Stimulated activated memory B cell treated with anti-CD40 and anti-IgM and Interleukin-4, amounts not matched to agents 10 μg/mL and 1 μg/mL and 100 μg/mL, for 72 hours (primary cell): Measurements from ENCODE around the gene GHITM.
"Not testable (repeated sequence)": the region's sequence is repeated elsewhere in the genome, so short reads cannot be mapped to it uniquely, and the experiment has no call there.

ENCODE experiments used
- ATAC-seq: fragments of 150-1000 bp; cut with Tn5 transposase; 2 replicates; pipeline ENCODE4 v1.10.0; 2021
- H3K27ac Mint-ChIP-seq: one replicate; pipeline ENCODE4 v1.8.0; 2022; ENCODE audit warnings: mild to moderate bottlenecking, mixed read lengths
- H3K27me3 Mint-ChIP-seq: one replicate; pipeline ENCODE4 v1.8.0; 2022; ENCODE audit warnings: mixed read lengths
- H3K36me3 Mint-ChIP-seq: one replicate; pipeline ENCODE4 v1.8.0; 2022; ENCODE audit warnings: mixed read lengths
- H3K4me1 Mint-ChIP-seq: one replicate; pipeline ENCODE4 v1.8.0; 2022; ENCODE audit warnings: mixed read lengths
- H3K4me3 Mint-ChIP-seq: one replicate; pipeline ENCODE4 v1.8.0; 2022; ENCODE audit warnings: mild to moderate bottlenecking, moderate library complexity, mixed read lengths
- H3K9me3 Mint-ChIP-seq: one replicate; pipeline ENCODE4 v1.8.0; 2022; ENCODE audit warnings: mixed read lengths

Gene GHITM

DNA sequence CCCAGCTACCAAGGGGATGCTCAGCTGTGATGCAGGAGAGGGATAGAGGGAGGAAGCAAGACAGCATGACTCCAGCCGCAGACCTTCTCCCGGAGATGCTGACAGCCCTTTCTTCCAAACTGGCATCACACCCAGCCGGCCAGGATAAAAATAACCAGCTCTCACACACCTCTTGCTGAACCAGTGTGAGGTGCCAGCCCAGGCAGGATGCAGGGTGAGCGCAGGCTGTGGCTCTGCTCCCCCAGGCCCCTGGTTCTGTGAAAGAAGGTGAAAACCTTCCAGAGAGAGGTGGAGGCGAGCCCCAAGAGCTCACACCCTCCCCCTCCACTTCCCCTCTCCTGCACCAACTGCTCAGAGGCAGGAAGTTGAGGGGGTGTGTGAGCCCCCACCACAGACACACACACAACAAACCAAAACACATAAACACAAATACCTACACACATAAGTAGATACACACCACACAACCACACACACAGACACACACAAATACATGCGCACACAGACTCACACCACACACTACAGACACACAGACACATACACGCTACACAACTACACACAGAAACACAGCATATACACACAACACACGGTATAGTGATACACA lies 38.3 kb downstream of the GHITM start:
- Mint-ChIP-seq H3K4me3 (no peak overlapping the region), H3K4me1 (peaks cover 13% of the 10 kb centered on the region), H3K9me3 (no peaks in the 10 kb centered on the region), H3K36me3 (no peaks in the 10 kb centered on the region), H3K27me3 (no peaks in the 10 kb centered on the region), H3K27ac (no peak overlapping the region)
- peak; percentile 66 for ATAC-seq

DNA sequence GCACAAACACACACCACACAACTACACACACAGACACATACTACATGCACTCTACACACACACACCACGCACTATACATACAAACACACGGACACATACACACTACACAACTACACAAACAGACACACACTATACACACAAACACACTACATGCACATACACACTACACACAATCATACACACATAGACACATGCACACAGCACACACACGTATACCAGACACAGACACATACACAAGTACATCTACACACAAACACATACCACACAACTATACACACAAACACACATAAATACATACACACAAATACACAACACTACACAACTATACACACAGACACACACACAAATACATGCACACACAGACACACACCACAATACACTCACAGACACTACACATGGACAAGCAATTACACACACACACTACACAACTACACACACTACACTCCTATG lies 38.9 kb downstream of the GHITM start:
- no peak overlapping the region for H3K27ac Mint-ChIP-seq
- ATAC-seq = no peak
- no peaks in the 10 kb centered on the region for H3K36me3 Mint-ChIP-seq
- H3K9me3 Mint-ChIP-seq = no peaks in the 10 kb centered on the region
- H3K4me3 Mint-ChIP-seq = no peak overlapping the region
- no peaks in the 10 kb centered on the region for H3K27me3 Mint-ChIP-seq
- H3K4me1 Mint-ChIP-seq = peaks cover 7% of the 10 kb centered on the region

DNA sequence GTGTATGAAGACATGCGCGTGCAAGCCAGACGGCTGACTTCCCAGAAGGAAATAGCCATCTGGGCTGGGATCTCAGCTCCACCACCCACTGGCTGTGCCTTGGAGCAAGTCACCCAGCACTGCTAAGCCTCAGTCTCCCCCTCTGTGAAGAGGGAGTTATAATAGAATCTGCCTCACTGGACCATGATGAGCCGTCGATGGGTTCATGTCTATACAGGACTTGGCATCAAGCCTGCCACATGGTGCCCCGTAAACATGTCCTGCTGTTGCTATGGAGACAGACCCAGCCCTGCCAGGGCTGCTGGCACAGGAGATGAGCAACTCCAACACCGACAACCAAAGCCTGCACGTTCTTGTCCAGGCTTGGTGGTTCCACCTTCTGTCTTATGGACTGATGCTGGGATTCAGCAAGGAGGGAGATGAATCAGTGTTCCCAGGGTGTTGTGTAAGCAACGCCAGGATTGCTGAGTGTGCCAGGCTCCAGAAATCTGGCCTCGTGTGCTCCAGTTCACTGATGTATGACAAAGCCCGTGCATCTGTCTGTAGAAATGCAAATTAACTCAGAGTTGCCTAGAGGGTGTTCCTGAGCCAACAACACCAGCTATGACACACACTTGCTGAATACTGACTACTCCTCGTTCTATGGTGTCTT lies 39.9 kb downstream of the GHITM start:
- H3K9me3 Mint-ChIP-seq = no peaks in the 10 kb centered on the region
- peak; percentile 91 for ATAC-seq

DNA sequence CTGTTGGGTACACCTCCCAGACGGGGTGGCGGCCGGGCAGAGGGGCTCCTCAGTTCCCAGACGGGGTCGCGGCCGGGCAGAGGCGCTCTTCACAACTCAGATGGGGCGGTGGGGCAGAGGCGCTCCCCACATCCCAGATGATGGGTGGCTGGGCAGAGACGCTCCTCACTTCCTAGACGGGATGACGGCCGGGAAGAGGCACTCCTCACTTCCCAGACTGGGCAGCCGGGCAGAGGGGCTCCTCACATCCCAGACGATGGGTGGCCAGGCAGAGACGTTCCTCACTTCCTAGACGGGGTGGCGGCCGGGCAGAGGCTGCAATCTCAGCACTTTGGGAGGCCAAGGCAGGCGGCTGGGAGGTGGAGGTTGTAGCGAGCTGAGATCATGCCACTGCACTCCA lies 41.1 kb downstream of the GHITM start:
- not testable (repeated sequence) for ATAC-seq, H3K4me3 Mint-ChIP-seq, H3K27ac Mint-ChIP-seq, H3K36me3 Mint-ChIP-seq, H3K27me3 Mint-ChIP-seq, H3K9me3 Mint-ChIP-seq
- peaks cover 13% of the 10 kb centered on the region for H3K4me1 Mint-ChIP-seq

More for the DNA sequence above, 39.9 kb downstream of the GHITM start:
- no peaks in the 10 kb centered on the region for H3K27me3 Mint-ChIP-seq
- no peaks in the 10 kb centered on the region for H3K36me3 Mint-ChIP-seq
- no peak overlapping the region for H3K4me3 Mint-ChIP-seq
- H3K4me1 Mint-ChIP-seq = peaks cover 7% of the 10 kb centered on the region
- H3K27ac Mint-ChIP-seq = no peak overlapping the region

DNA sequence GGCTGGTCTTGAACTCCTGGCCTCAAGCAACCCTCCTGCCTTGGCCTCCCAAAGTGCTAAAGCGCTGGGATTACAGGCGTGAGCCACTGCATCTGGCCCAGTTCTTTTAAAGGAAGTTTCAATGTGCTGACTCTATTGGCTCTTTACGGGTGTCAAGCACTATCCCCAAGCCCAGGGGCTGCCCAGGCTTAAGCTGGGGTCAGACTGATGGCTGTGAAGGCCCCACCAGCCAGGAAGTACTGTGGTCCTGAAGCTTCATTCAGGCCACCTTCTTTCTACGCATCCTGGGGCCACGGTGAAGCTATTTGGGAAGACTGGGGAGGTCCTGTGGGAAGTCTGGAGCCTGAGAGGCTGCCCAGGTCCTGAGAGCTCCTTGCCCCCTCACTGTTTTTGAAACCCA lies 42.3 kb downstream of the GHITM start:
- Mint-ChIP-seq H3K36me3 (no peaks in the 10 kb centered on the region), H3K4me3 (no peak overlapping the region), H3K27me3 (no peaks in the 10 kb centered on the region), H3K9me3 (no peaks in the 10 kb centered on the region), H3K27ac (no peak overlapping the region), H3K4me1 (peaks cover 10% of the 10 kb centered on the region)
- ATAC-seq = no peak

DNA sequence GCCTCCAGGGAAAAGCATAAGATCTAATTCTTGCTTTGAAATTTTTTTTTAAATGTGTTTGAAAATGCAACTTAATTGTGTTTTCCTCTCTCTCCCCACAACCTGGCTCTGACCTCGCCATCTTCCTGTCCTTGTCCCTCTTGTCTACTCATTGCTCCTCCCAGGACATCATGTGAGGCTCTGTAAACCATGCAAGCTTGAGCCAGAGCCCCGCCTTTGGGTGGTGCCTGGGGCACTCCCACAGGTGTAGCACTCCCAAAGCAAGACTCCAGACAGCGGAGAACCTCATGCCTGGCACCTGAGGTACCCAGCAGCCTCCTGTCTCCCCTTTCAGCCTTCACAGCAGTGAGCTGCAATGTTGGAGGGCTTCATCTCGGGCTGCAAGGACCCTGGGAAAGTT lies 45.2 kb downstream of the GHITM start:
- ATAC-seq = no peak
- Mint-ChIP-seq H3K4me3 (no peak overlapping the region), H3K9me3 (no peaks in the 10 kb centered on the region)

DNA sequence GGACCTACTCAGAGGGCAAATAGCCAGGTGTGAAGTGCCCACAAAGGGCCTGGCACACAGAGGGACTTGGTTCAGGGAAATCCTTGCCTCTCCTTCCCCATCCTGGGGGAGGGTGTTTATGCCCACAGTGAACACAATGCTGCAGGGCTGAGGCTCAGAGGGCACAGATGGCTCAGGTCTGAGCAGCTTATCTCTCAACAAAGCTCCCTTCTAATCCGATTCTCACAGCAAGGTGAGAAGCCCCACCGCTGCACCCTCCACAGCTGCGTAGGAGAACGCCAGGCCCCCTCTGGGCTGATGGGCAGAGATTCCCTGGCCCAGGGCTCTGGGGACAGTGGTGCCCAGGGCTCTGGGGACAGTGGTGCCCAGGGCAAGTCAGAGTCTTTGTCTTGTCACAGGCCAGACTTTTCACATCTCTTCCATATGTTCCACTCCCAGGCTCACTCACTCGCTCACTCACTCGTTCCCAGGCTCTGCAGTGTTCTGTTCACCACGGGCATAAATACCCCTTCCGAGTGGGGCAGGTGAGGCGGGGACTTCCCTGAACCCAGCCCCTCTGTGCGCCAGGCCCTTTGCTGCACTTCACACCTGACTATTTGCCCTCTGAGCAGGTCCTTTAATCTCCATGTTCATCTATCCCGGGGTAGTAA lies 46.3 kb downstream of the GHITM start:
- Mint-ChIP-seq H3K4me3 (no peak overlapping the region), H3K4me1 (peaks cover 6% of the 10 kb centered on the region), H3K9me3 (no peaks in the 10 kb centered on the region), H3K27me3 (peaks cover under 1% of the 10 kb centered on the region), H3K36me3 (no peaks in the 10 kb centered on the region), H3K27ac (no peak overlapping the region)
- no peak for ATAC-seq

More for the DNA sequence above, 45.2 kb downstream of the GHITM start:
- Mint-ChIP-seq H3K36me3 (no peaks in the 10 kb centered on the region), H3K4me1 (peaks cover 6% of the 10 kb centered on the region), H3K27me3 (no peaks in the 10 kb centered on the region), H3K27ac (peak overlapping the region; percentile 71)

DNA sequence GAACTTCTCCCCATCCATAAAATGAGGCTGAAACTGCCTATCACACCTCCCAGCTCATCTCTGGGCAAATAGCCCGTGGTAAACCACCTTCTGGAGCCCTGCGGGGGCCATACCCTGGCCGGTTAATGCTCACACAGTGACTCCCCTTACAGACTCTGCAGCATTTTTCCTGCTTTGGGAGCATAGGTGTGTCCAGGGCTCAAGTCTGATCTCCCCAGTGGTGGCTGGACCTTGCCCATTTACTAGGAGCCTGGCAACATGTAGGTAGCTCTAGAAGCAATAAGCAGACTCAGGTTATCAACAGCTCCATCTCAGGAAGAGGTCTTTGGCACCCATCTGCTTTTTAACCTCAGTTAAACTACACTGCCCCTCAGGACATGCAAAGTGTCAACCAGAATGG lies 49.5 kb downstream of the GHITM start:
- Mint-ChIP-seq H3K9me3 (no peaks in the 10 kb centered on the region), H3K4me3 (no peak overlapping the region), H3K4me1 (peaks cover 6% of the 10 kb centered on the region), H3K36me3 (no peaks in the 10 kb centered on the region), H3K27ac (no peak overlapping the region), H3K27me3 (peaks cover 28% of the 10 kb centered on the region)
- no peak for ATAC-seq

DNA sequence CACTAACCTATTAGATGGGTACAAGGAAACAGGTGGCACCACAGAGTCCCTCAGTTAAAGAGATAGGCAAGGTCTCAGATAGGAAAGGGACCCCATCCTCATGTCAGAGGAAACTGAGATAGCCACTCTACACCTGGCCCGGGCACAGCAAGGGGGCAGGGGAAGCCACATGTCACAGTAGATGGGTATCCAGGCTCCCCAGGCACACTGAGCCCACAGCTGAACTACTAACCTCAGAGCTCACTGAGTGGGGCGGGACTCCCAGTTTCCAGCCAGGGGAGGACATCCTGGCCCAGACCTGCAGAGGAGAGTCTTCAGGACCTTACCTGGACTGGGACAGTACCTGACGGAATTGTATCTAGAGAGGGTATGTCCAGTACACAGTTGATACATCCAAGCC lies 51.3 kb downstream of the GHITM start:
- Mint-ChIP-seq H3K27me3 (peaks cover 36% of the 10 kb centered on the region), H3K27ac (no peak overlapping the region)
- no peak for ATAC-seq

DNA sequence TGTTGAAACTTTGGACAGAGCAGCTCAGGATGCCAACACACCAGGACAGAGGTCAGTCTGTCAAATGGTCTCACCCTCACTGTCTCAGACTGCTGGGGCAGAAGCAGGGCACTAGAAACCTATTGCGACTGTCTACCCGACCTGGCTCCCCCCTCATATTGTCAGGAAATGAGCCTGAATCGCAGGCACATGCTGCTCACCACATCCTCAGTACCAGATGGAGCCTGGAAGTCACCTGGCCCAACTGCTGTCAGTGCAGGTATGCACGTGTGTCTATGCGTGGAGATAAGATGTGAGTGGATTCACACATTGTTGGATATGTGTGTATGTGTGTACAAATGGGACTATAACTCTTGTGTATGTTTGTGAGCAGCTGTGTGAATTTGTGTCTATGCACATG lies 51.8 kb downstream of the GHITM start:
- no peak for ATAC-seq
- Mint-ChIP-seq H3K36me3 (no peaks in the 10 kb centered on the region), H3K27me3 (peaks cover 40% of the 10 kb centered on the region), H3K4me1 (no peaks in the 10 kb centered on the region), H3K27ac (no peak overlapping the region), H3K9me3 (no peaks in the 10 kb centered on the region), H3K4me3 (no peak overlapping the region)

More for the DNA sequence above, 51.3 kb downstream of the GHITM start:
- no peaks in the 10 kb centered on the region for H3K9me3 Mint-ChIP-seq
- no peaks in the 10 kb centered on the region for H3K36me3 Mint-ChIP-seq
- H3K4me3 Mint-ChIP-seq = no peak overlapping the region
- H3K4me1 Mint-ChIP-seq = no peaks in the 10 kb centered on the region

DNA sequence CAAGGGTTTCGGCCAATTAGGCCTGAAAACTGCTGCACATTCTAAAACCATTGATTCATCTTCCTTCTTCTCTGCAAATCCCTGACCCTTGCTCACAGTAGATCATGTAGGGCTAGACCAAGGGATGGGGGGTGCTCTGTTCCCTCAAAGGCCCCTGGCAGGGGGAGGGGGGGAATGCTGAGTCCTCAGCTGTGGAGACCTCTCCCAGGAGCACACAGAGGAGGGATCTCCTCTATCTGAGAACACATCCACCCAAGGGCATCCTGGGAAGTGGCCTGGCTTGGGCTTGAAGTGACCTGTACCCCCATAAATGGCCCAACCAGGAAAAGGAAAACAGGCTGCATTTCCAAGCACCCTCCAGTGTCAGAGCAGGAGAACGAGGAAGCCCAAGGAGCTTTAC lies 54.0 kb downstream of the GHITM start:
- Mint-ChIP-seq H3K4me1 (no peaks in the 10 kb centered on the region), H3K4me3 (no peak overlapping the region)

DNA sequence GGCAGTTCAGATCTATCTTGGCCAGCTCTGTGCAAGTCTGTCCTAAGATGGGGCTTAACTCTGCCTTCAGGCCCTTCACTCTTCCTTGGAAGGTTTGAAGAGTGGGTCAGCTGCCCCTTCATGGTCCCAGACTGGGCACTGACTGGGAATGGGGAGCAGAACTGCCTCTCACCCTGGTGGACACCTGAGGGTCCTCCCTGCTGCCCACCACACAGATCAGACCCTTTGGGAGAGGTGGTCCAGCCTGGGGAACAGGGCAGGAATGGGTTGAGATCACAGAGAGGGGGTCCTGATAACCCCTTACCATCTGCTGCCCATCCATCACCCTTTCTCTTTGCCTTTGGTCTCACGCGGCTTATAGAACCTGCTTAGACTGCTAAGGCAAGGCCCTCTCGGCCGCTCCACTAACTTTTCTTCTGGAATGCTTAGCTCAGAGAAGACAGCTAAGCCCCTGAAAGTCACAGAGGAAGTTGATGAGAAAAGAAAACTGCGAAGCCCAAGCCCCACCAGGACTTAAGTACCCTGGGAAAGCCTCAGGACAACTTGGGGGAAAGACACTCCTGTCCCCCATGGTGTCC lies 54.6 kb downstream of the GHITM start:
- Mint-ChIP-seq H3K4me3 (peak overlapping the region; percentile 12), H3K9me3 (no peaks in the 10 kb centered on the region), H3K36me3 (no peaks in the 10 kb centered on the region), H3K27me3 (peaks cover 54% of the 10 kb centered on the region), H3K4me1 (no peaks in the 10 kb centered on the region), H3K27ac (no peak overlapping the region)
- ATAC-seq = no peak

More for the DNA sequence above, 54.0 kb downstream of the GHITM start:
- H3K27ac Mint-ChIP-seq = no peak overlapping the region
- peaks cover 54% of the 10 kb centered on the region for H3K27me3 Mint-ChIP-seq
- no peak for ATAC-seq
- H3K36me3 Mint-ChIP-seq = no peaks in the 10 kb centered on the region
- H3K9me3 Mint-ChIP-seq = no peaks in the 10 kb centered on the region

DNA sequence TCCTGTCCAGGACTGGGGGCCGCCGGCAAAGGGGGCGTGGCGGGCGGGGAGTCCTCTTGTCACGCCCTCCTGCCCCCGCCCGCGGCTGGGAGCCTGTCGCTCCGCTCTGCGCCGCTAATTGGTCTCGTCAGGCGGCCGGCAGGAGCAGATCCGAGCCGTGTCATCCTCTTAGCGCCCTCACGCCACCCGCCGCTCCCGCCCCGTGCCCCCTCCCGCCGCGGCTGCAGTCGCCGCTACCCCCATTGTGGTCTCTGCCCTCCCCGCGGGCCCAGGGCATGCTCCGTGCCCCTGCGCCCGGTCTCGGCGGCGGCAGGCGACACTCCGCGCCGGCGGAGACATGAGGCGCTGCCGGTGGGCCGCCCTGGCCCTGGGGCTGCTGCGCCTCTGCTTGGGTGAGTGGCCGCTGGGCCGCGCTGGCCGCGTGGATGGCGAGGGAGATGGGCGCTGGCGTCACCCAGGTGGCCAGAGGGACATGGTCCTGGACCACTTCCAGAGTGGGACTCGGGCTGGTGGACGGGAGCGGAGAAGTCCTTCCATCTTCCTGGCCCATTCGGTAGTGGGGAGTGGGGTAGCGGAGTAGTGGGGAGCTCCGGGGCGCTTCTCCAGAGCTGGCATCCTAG lies 55.2 kb downstream of the GHITM start, which contains the start of gene CDHR1:
TSS of gene CDHR1 (plus strand) at position 114 of the 620 bp plus-strand sequence. CDS start at position 338, 224 bp downstream.
- H3K27ac Mint-ChIP-seq = no peak within 1 kb of the TSS
- H3K9me3 Mint-ChIP-seq = no peaks in the 10 kb centered on the region

DNA sequence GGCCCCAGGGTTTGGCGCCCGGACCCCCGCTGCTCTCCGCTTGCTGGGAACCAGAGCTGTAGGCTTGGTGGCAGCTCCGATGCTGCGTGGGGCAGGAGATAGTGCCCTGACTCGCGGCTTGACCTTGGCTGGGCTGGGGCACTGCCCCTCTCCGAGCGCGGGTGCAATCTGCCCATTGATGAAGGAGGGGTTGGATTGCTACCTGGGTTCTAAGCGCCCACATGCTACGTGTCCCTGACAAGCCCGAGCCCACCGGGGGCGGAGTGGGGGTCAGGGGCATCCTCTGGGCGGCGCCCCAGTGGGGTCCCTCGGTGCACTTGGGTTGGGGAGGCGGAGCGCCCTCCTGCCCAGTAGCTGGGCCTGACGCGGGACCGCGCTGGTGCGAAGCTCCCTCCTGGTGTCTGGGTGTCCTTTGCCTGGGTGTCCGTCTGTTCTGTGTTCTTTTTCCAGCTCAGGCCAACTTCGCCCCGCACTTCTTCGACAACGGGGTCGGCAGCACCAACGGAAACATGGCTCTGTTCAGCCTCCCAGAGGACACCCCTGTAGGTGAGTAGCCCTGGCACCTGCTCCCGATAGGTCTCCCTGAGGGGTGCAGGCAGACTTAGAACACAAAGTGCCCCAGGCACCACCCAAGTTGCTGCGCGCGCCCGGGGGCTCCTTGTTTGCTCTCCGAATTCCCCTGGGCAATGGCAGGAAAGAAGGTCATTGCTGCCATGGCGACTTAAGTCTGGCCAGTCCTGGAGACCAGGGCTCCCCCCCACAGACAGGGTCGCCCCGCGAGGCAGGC lies 55.9 kb downstream of the GHITM start:
- H3K36me3 Mint-ChIP-seq = no peaks in the 10 kb centered on the region
- H3K27ac Mint-ChIP-seq = no peak overlapping the region
- peaks cover 54% of the 10 kb centered on the region for H3K27me3 Mint-ChIP-seq
- no peaks in the 10 kb centered on the region for H3K9me3 Mint-ChIP-seq
- no peak for ATAC-seq
- H3K4me3 Mint-ChIP-seq = peak overlapping the region; percentile 62
- no peaks in the 10 kb centered on the region for H3K4me1 Mint-ChIP-seq

More for the DNA sequence above, 55.2 kb downstream of the GHITM start, which contains the start of gene CDHR1:
- Mint-ChIP-seq H3K4me3 (peak within 1 kb of the TSS; percentile 62), H3K36me3 (no peaks in the 10 kb centered on the region), H3K27me3 (peaks cover 54% of the 10 kb centered on the region), H3K4me1 (no peaks in the 10 kb centered on the region)
- peak; percentile 73 for ATAC-seq
